H4 (cell line): Measurements from ENCODE around the gene SYT15B. TPM values are rescaled to one million over a fixed set of nuclear protein-coding genes. Genes with fewer than 3 reads are reported as not detected.
"Not testable (repeated sequence)": the region's sequence is repeated elsewhere in the genome, so short reads cannot be mapped to it uniquely, and the experiment has no call there.

Experiments
- DNase-seq: peaks from one replicate; pipeline ENCODE4 v3.0.0-alpha.2; 2015; ENCODE audit warnings: low spot score
- total RNA-seq: library from RNA; depleted of rRNA; stranded (reverse); fragments of >200 nt; shearing (Covaris generic); gene quantifications from 2 replicates; pipeline ENCODE4 v1.2.3, GENCODE V29; 2014; rRNA removed

SYT15B gene
- total RNA-seq, 1 experiment from 2014 or later: 2.7 TPM

DNA sequence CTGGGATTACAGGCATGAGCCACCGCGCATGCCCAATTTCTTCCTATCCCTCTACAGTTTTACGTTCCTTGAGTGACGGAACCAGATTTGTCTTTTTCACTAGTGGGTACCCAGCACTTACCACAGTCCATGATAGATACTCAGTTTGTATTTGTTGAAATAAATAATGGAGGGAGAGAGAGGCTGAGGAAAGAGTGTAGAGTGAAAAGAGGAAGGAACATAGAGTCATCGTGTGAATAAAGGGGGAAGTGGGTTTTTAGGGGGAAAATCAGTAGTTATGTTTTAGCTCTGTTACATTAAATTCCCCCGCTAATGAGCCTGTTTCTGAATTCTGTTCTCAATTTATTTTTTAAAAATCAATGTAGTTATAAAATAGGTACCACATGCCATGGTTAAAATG is 37.7 kb downstream of the SYT15B start:
- DNase-seq: not testable (repeated sequence)

DNA sequence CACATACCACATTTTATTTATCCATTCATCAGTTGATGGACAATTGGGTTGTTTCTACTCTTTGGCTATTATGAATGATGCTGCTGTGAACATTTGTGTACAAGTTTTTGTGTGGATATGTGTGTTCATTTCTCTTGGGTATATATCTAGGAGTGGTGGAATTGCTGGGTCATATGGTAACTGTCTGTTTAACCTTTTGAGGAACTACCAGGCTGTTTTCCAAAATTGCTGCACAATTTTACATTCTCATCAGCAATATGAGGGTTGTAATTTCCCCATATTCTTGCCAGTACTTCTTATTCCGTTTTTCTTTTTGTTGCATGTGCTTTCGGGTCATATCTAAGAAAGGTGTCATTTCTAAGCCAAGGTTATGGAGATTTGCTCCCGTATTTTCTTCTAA is 38.3 kb downstream of the SYT15B start:
- DNase-seq: not testable (repeated sequence)

DNA sequence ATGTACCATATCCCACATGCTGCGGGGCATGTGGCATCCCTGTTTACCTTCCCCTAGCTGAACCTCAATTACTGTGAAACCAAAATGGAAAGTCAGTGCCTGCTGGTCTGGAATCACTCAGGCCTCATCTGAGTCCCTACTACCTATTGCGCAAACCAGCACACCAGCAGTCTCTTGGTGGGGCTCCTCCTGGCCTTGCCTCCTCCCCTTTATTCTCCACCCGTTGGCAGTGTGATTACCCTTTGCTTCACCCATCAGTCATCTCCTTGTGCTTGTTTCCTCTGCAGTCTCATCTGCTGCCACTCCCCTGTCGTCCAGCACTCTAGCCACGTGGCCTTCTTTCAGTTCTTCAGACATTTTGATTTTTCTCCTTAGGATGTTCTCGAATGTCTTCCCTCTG is 39.3 kb downstream of the SYT15B start:
- not testable (repeated sequence) for DNase-seq

DNA sequence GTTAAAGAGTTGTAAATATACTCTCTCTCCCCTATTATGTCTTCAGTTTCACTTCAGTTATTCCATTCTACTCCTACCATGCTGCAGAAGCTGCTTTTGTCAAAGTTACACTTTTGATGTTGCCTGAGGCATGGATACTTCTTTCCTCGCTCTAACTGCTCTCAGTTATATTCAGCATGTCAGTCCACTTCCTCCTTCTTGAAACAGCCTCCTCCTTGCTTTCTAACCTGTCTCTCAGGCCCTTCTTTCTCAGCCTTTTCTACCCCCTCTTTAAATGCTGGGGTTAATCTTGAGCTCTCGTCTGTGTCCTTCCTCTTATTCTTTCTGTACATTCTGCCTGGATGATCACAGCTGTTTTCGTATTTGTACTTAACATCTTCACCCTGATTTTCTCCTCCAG is 40.0 kb downstream of the SYT15B start:
- DNase-seq: not testable (repeated sequence)

DNA sequence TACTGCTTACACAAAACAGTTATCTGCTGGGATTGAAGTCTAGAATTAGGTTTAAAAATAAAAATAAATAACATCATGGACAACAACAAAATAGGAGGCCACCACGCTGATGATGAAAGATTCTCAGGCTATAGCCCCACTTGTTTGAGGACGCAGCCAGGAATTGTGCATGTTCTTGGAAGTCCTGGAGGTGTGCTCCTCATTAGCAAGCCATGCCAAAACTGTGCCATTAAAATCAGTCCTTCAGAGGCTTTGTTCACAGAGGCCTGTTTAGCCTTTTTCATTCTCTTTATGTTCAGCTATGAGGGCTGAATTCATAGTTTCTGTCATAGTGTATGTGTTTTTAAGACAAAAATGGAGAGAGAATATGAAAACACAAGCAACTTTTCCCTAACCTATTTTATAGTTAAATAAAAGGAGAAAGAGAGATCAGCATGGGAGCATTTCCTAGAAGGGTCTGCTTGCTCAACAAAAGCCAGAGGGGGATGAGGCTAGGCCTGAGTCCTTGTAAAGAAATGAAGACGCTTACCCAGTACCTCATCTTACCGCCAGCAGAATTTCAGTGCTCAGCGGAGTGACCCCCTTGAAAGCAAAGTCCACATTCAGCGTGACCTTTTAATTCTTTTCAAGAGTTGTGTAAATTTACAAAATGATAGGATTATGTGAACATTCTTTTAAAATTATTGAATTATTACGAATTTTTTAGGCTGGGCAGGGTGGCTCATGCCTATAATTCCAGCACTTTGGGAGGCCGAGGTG is 46.2 kb downstream of the SYT15B start:
- not testable (repeated sequence) for DNase-seq

Other genes with a start within 250 kb of the SYT15B start
- gene AGAP9, start 240.0 kb downstream of the SYT15B start, total RNA-seq: 0.35 and 2.9 TPM in 2 replicates
- gene NPY4R2, start 155.1 kb upstream of the SYT15B start, total RNA-seq: 0.12 TPM in 1 of 2 replicates, not detected in the other
- gene FAM25C, start 236.2 kb upstream of the SYT15B start, total RNA-seq: not detected in 2 replicates